Glutamatergic neuron (in vitro differentiated cells): Measurements from ENCODE around the gene AP4M1. TPM values are rescaled to one million over a fixed set of nuclear protein-coding genes. Genes with fewer than 3 reads are reported as not detected.

Source experiments
- DNase-seq: peaks from one replicate; pipeline ENCODE4 v3.0.0; 2022
- H3K27ac Mint-ChIP-seq: one replicate; pipeline ENCODE4 v1.8.0; 2020; ENCODE audit warnings: mild to moderate bottlenecking, mixed read lengths, inconsistent platforms; ENCODE audit not compliant: unreplicated experiment
- H3K27me3 Mint-ChIP-seq: one replicate; pipeline ENCODE4 v1.8.0; 2020; ENCODE audit warnings: mild to moderate bottlenecking, moderate library complexity, mixed read lengths, inconsistent platforms; ENCODE audit not compliant: unreplicated experiment
- H3K36me3 Mint-ChIP-seq: one replicate; pipeline ENCODE4 v1.8.0; 2020; ENCODE audit warnings: mild to moderate bottlenecking, mixed read lengths, inconsistent platforms; ENCODE audit not compliant: unreplicated experiment
- H3K4me1 Mint-ChIP-seq: one replicate; pipeline ENCODE4 v1.8.0; 2020; ENCODE audit warnings: mild to moderate bottlenecking, low read depth, mixed read lengths, inconsistent platforms; ENCODE audit not compliant: unreplicated experiment
- H3K4me3 Mint-ChIP-seq: one replicate; pipeline ENCODE4 v1.8.0; 2020; ENCODE audit warnings: mild to moderate bottlenecking, mixed read lengths, inconsistent platforms; ENCODE audit not compliant: unreplicated experiment
- H3K9me3 Mint-ChIP-seq: one replicate; pipeline ENCODE4 v1.8.0; 2020; ENCODE audit warnings: mild to moderate bottlenecking, moderate library complexity, mixed read lengths, inconsistent platforms; ENCODE audit not compliant: unreplicated experiment
- total RNA-seq: library from RNA; stranded (reverse); fragmentation: NEBNext Ultra II Directional; extraction: Animal tissue kit (Norgen Biotek cat#: 25700); gene quantifications from one replicate; pipeline ENCODE4 v1.2.1, GENCODE V29; 2021; ENCODE audit not compliant: unreplicated experiment
- TF ChIP-seq, protein P1 (sequence below): fragments of 200-600 bp; sonication (generic); IDR thresholded peaks from one replicate; pipeline ENCODE4 v1.5.0; 2021; ENCODE audit not compliant: partially characterized antibody, unreplicated experiment

AP4M1 gene
- total RNA-seq, 1 donor from 2014 or later, result 25.9 TPM

DNA sequence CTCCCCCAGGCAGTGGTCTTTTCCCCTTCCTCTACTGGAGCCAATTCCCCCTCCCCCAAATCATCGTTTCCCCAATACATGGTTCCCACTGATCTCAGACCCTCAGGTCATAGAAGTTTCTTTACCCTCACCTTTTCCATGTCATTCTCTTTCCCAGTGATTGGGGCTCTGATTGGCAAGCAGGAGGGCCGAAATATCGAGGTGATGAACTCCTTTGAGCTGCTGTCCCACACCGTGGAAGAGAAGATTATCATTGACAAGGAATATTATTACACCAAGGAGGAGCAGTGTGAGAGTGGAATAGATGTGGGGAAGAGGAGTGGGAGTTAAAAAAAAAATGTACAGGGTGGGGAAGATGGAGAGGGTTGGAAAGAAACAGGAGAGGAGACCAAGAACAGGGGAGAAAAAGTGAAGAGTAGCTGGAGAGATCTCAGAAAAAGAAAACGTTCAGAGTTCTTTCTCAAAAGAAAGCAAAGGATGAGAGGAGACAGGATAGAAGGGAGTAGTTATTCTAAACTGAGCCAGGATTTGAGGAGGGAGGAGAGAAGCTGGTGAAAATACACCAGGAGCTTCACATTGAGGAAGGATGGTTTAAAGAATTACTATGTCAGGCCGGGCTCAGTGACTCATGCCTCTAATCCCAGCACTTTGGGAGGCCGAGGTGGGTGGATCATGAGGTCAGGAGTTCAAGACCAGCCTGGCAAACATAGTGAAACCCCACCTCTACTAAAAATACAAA, 11.8 kb upstream of the AP4M1 start:
- peak overlapping the region; percentile 5 for H3K27ac Mint-ChIP-seq

GRCh38 chr7:100090527-100091410, 10.7 kb upstream of the AP4M1 start:
- Mint-ChIP-seq H3K4me3 (peak overlapping the region; percentile 49), H3K4me1 (peaks cover 18% of the 10 kb centered on the region), H3K9me3 (peaks cover 10% of the 10 kb centered on the region), H3K27ac (no peak overlapping the region), H3K36me3 (no peaks in the 10 kb centered on the region), H3K27me3 (peaks cover 8% of the 10 kb centered on the region)
- TF ChIP-seq, protein P1, sequence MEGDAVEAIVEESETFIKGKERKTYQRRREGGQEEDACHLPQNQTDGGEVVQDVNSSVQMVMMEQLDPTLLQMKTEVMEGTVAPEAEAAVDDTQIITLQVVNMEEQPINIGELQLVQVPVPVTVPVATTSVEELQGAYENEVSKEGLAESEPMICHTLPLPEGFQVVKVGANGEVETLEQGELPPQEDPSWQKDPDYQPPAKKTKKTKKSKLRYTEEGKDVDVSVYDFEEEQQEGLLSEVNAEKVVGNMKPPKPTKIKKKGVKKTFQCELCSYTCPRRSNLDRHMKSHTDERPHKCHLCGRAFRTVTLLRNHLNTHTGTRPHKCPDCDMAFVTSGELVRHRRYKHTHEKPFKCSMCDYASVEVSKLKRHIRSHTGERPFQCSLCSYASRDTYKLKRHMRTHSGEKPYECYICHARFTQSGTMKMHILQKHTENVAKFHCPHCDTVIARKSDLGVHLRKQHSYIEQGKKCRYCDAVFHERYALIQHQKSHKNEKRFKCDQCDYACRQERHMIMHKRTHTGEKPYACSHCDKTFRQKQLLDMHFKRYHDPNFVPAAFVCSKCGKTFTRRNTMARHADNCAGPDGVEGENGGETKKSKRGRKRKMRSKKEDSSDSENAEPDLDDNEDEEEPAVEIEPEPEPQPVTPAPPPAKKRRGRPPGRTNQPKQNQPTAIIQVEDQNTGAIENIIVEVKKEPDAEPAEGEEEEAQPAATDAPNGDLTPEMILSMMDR, result no peak
- DNase-seq, result no peak

More for the DNA sequence above, 11.8 kb upstream of the AP4M1 start:
- peaks cover 10% of the 10 kb centered on the region for H3K27me3 Mint-ChIP-seq
- DNase-seq, result no peak
- H3K4me3 Mint-ChIP-seq, result peak overlapping the region; percentile 94
- H3K36me3 Mint-ChIP-seq, result no peaks in the 10 kb centered on the region
- peaks cover 15% of the 10 kb centered on the region for H3K4me1 Mint-ChIP-seq
- TF ChIP-seq, protein P1, result no peak
- peaks cover 10% of the 10 kb centered on the region for H3K9me3 Mint-ChIP-seq

GRCh38 chr7:100091411-100092181, 9.8 kb upstream of the AP4M1 start:
- H3K4me3 Mint-ChIP-seq, result peak overlapping the region; percentile 6
- H3K4me1 Mint-ChIP-seq, result peaks cover 18% of the 10 kb centered on the region
- peak overlapping the region; percentile 5 for H3K27ac Mint-ChIP-seq
- H3K36me3 Mint-ChIP-seq, result no peaks in the 10 kb centered on the region
- peaks cover 11% of the 10 kb centered on the region for H3K9me3 Mint-ChIP-seq
- H3K27me3 Mint-ChIP-seq, result peaks cover 8% of the 10 kb centered on the region
- TF ChIP-seq, protein P1, result no peak
- no peak for DNase-seq

- Mint-ChIP-seq H3K4me3 (peak overlapping the region; percentile 25), H3K4me1 (peaks cover 29% of the 10 kb centered on the region), H3K9me3 (peaks cover 19% of the 10 kb centered on the region), H3K27ac (peak overlapping the region; percentile 77), H3K36me3 (peaks cover 2% of the 10 kb centered on the region), H3K27me3 (peaks cover 6% of the 10 kb centered on the region)
- TF ChIP-seq, protein P1, result no peak
- DNase-seq, result no peak
Observed at GRCh38 chr7:100093054-100093453, 8.4 kb upstream of the AP4M1 start.
